Pancreas (tissue), 10 donors: ENCODE results near the gene PI4KB. TPM values are rescaled to one million over a fixed set of nuclear protein-coding genes. Genes with fewer than 3 reads are reported as not detected.

Source experiments
- ATAC-seq, 4 donors: fragments of 200-7000 bp; cut with Tn5 transposase; one replicate each; pipeline versions ENCODE4 v1.8.0 to v1.9.1; 2020; ENCODE audit warnings: mild to moderate bottlenecking in 4 of 4, moderate library complexity in 4 of 4
- DNase-seq, 6 donors: peaks; one replicate each; pipeline ENCODE4 v3.0.0-alpha.2; 2020
- FAIRE-seq: peaks from 2 replicates; lab custom pipeline; 2012; peaks lifted over from hg19 to GRCh38; lab: Jason Lieb, UNC
- H3K27ac ChIP-seq, 4 donors: fragments of 200-600 bp; sonication (generic); 1 replicate in 3 of 4; 2 replicates in 1 of 4; pipeline versions ENCODE4 v1.5.0 to v1.8.0; 2020
- H3K27me3 ChIP-seq, 4 donors: fragments of 200-600 bp; one replicate each; pipeline ENCODE4 v1.8.0; 2021
- H3K36me3 ChIP-seq, 3 donors: fragments of 200-600 bp; sonication (generic) in 1 of 3; one replicate each; pipeline versions ENCODE4 v1.5.0 to v1.8.0; 2020 to 2021
- H3K4me1 ChIP-seq, 3 donors: fragments of 200-600 bp; one replicate each; pipeline ENCODE4 v1.8.0; 2021
- H3K4me3 ChIP-seq, 4 donors: fragments of 200-600 bp; sonication (generic) in 2 of 4; one replicate each; pipeline versions ENCODE4 v1.5.0 to v1.8.0; 2020 to 2021
- H3K9me3 ChIP-seq, 4 donors: fragments of 200-600 bp; one replicate each; pipeline ENCODE4 v1.8.0; 2021
- WGBS, 2 donors: extraction: QIAGEN DNeasy Blood & Tissue Kit; methylation state at CpG; one replicate each; pipeline ENCODE4 v1.1.7; 2013; 5-methylcytosine and 5-hydroxymethylcytosine counted together
- intact Hi-C, 3 donors: fragments of 100-400 bp; cut with DNase I; formaldehyde crosslinking; loops; one replicate each; pipeline versions ENCODE4 v1.11.1 to v1.14.2; 2022
- polyA plus RNA-seq, 2 donors: library from polyadenylated mRNA; stranded (reverse); fragments of 200-250 nt; gene quantifications; one replicate each; pipeline ENCODE4 v1.2.3, GENCODE V29; 2013
- total RNA-seq, 6 donors: library from RNA; stranded (reverse); fragmentation: NEBNext Ultra II Directional in 4 of 6; extraction: Animal tissue kit (Norgen Biotek cat#: 25700) in 4 of 6; gene quantifications; one replicate each; pipeline versions ENCODE4 v1.2.1 to v1.2.4, GENCODE V29; 2021 to 2023
- TF ChIP-seq, protein P1 (sequence below), 4 donors: fragments of 200-600 bp; sonication (generic) in 3 of 4; IDR thresholded peaks; one replicate each; pipeline versions ENCODE4 v1.5.0 to v1.8.0; 2021; ENCODE audit warnings: antibody characterized with exemption in 4 of 4
- donor health status: healthy with polysubstance abuse.
- donor health status: DM: no; HTN: no; CAD: no; lungs with moderate emphysema.
- donor health status: DM: no; HTN: no; CAD: no.
- donor health status: control.
- donor health status: control.
- donor health status: Bipolar disorder and iron deficiency.
- donor health status: DM: yes; HTN: yes; CAD: no.
- donor health status: DM: no; HTN: no; CAD: no.
- donor health status: DM: no; HTN: no; CAD: no.
- donor health status: DM: yes; HTN: yes; CAD: no.

PI4KB gene
- total and polyA plus RNA-seq, 8 donors: 20.0 to 44.2 (median 27.7) TPM

DNA sequence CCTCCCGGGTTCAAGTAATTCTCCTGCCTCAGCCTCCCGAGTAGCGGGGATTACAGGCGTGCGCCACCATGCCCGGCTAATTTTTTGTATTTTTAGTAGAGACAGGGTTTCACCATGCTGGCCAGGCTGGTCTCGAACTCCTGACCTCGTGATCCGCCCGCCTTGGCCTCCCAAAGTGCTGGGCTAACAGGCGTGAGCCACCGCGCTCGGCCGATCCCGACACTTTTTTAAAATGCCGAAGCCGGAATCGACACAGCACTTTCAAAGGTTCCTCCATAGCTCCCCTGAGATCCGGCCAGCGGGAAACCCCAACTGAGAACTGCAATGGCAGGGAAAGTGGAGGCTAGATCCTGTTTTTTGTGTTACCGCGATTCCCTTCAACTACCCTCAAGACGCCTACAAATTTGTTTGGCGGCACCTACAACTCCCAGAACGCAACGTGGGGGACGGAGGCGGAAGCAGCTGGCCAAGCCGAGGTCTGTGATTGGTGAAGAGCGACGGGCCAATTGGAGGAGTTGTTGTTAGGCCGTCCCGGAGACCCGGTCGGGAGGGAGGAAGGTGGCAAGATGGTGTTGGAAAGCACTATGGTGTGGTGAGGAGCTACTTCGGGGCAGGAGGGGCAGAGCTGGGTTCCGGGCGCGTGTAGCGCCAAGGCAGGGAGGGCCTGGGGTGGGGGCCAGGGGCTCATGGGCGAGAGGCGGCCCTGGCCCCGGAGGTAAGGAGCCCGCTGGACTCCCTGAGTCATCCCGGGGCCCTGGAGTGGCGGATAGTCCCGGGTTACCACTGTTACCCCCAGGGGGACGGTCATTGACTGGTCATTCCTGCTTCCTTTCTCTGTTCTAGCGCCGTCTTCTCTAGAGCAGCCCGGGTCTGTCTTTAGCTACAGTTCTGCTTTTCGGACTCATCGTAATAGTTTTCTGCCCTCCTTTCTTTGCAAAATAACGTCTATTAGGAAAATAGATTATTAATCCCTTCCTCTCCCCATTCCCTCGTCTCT lies 72.7 kb downstream of the PI4KB start, which contains the start of gene PSMD4:
Gene PSMD4, plus strand, starts transcription at position 518 of the 997 bp plus-strand sequence. Its CDS starts 49 bp downstream, at position 567.
- Histone ChIP-seq H3K4me1 (peaks cover 0 to 8% (median 0%) of the 10 kb centered on the region in 3 donors), H3K27ac (peak within 1 kb of the TSS; percentile 63 to 76 (median 71)), H3K4me3 (peak within 1 kb of the TSS; percentile 68 to 91 (median 86)), H3K9me3 (no peaks in the 10 kb centered on the region), H3K27me3 (no peaks in the 10 kb centered on the region), H3K36me3 (no peaks in the 10 kb centered on the region)
- 8 to 9% methylated on average over 54 to 56 of the region's 56 CpGs for WGBS, 2 donors
- intact Hi-C loops: loop anchor here in 2 of 3 donors (5.0 kb wide), 1 partner anchor 57 kb away; the partner anchor contains the start of gene PIP5K1A (in 2 of the 2)
- TF ChIP-seq, protein P1, sequence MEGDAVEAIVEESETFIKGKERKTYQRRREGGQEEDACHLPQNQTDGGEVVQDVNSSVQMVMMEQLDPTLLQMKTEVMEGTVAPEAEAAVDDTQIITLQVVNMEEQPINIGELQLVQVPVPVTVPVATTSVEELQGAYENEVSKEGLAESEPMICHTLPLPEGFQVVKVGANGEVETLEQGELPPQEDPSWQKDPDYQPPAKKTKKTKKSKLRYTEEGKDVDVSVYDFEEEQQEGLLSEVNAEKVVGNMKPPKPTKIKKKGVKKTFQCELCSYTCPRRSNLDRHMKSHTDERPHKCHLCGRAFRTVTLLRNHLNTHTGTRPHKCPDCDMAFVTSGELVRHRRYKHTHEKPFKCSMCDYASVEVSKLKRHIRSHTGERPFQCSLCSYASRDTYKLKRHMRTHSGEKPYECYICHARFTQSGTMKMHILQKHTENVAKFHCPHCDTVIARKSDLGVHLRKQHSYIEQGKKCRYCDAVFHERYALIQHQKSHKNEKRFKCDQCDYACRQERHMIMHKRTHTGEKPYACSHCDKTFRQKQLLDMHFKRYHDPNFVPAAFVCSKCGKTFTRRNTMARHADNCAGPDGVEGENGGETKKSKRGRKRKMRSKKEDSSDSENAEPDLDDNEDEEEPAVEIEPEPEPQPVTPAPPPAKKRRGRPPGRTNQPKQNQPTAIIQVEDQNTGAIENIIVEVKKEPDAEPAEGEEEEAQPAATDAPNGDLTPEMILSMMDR (IDR thresholded peaks at IDR 0.05): no peak
- DNase-seq (peak; percentile 90 to 97 (median 94)), FAIRE-seq (peak; percentile 51), ATAC-seq (peak; percentile 98 to 99 (median 98))

DNA sequence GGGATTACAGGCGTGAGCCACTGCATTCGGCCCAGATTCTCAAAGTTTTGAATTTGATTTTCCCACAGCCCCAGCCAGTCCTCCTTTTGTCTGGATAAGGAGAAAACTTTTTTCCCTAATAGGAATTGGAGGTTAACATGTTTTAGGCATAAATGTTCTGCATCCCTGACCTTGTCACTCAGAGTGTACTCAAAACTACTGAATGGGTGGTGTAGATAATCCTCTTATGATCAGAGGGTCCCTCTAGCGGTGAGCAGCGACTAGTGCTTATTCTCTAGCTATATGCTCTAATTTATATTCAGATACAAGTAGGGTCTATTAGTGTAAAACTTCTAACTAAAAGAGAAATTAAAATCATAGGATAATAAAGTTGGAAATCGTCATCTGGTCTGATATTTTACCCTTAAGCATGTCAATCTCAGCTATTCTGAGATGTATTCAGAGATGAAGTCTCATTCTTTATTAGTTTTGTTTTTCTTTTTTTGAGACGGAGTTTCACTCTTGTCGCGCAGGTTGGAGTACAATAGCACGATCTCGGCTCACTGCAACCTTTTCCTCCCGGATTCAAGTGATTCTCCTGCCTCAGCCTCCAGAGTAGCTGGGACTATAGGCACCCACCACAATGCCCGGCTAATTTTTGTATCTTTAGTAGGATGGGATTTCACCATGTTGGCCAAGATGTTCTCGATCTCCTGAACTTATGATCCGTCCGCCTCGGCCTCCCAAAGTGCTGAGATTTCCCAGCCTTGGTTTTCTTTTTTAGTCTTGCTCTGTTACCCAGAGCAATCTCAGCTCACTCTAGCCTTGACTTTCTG lies 75.4 kb downstream of the PI4KB start:
- DNase-seq: peak in 5 of 6 donors; percentile 42 to 67 (median 61)
- no peak overlapping the region for H3K4me3 ChIP-seq
- peaks cover 6 to 22% (median 11%) of the 10 kb centered on the region in 3 donors for H3K36me3 ChIP-seq
- intact Hi-C loops: loop anchor here in 2 of 3 donors (5.0 kb wide), 1 partner anchor 55 kb away; the partner anchor contains the start of gene PIP5K1A (in 2 of the 2)
- ATAC-seq: peak; percentile 36 to 65 (median 60)
- no peaks in the 10 kb centered on the region for H3K27me3 ChIP-seq
- no peaks in the 10 kb centered on the region for H3K9me3 ChIP-seq
- WGBS, 2 donors: 48 to 52% methylated on average over 16 of the region's 16 CpGs
- FAIRE-seq: peak; percentile 23
- TF ChIP-seq, protein P1 (IDR thresholded peaks at IDR 0.05): peak; percentile 45 to 73 (median 68)
- peaks cover 0 to 8% (median 0%) of the 10 kb centered on the region in 3 donors for H3K4me1 ChIP-seq
- H3K27ac ChIP-seq: no peak overlapping the region

DNA sequence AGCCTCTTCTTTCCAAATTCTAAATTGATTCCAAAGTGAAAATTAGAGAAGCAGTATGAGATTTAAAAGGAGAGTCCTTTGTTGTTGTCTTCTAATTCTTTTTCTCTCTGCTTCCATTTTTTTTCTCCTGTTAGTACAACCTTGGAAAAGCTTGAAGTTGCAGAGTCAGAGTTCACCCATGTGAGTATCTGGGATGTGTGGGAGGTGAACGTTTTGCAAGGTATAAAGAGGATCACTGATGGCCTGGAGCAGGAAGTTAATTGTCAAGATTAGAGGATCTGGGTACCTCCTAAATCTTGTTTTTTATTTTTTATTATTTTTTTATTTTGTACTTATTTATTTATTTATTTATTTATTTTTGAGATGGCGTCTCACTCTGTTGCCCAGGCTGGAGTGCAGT lies 80.4 kb downstream of the PI4KB start:
- ATAC-seq (no peak), FAIRE-seq (no peak), DNase-seq (no peak)
- intact Hi-C loops: no loop called here
- no peaks in the 10 kb centered on the region for H3K9me3 ChIP-seq
- H3K4me1 ChIP-seq: no peaks in the 10 kb centered on the region
- 88 to 98% methylated on average over 2 of the region's 2 CpGs for WGBS, 2 donors
- H3K27me3 ChIP-seq: no peaks in the 10 kb centered on the region
- H3K27ac ChIP-seq: no peak overlapping the region
- TF ChIP-seq, protein P1 (IDR thresholded peaks at IDR 0.05): no peak
- H3K4me3 ChIP-seq: no peak overlapping the region
- peaks cover 6 to 64% (median 25%) of the 10 kb centered on the region in 3 donors for H3K36me3 ChIP-seq

DNA sequence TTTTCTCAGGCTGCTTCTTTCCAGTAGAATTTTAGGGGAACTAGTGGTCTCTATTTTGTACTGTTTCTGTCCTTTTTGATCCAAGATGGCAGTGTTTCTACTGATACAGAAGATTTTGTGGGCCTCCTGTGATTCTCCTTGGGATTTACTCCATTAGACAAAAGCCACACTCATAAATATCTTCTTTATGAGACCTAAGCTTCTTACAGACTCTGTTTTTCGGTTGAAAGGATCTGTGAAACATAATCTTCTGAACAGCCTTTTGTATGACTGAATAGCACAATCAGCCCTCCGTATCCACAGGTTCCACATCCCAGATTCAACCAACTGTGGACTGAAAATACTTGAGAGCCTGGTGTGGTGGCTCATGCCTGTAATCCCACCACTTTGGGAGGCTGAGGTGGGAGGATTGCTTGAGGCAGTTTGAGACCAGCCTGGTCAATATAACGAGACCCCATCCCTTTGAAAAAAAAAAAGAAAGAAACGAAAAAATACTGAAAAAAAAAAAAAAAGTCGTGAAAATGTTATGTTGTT lies 83.5 kb downstream of the PI4KB start:
- H3K4me3 ChIP-seq: no peak overlapping the region
- peaks cover 6 to 84% (median 33%) of the 10 kb centered on the region in 3 donors for H3K36me3 ChIP-seq
- H3K4me1 ChIP-seq: no peaks in the 10 kb centered on the region
- intact Hi-C loops: no loop called here
- no peak overlapping the region for H3K27ac ChIP-seq
- TF ChIP-seq, protein P1 (IDR thresholded peaks at IDR 0.05): no peak
- DNase-seq: no peak
- H3K9me3 ChIP-seq: no peaks in the 10 kb centered on the region
- no peak for ATAC-seq
- no peaks in the 10 kb centered on the region for H3K27me3 ChIP-seq
- WGBS, 2 donors: 82 to 89% methylated on average over 5 of the region's 5 CpGs
- no peak for FAIRE-seq
